Hematopoietic multipotent progenitor cell treated with erythropoietin and hydrocortisone succinate and interleukin-3 and kit ligand, for 4 days (in vitro differentiated cells): ENCODE results near the gene ZBTB7A.

Experiments
- DNase-seq: peaks from one replicate; pipeline ENCODE4 v3.0.0-alpha.2; 2015

The ZBTB7A gene

DNA sequence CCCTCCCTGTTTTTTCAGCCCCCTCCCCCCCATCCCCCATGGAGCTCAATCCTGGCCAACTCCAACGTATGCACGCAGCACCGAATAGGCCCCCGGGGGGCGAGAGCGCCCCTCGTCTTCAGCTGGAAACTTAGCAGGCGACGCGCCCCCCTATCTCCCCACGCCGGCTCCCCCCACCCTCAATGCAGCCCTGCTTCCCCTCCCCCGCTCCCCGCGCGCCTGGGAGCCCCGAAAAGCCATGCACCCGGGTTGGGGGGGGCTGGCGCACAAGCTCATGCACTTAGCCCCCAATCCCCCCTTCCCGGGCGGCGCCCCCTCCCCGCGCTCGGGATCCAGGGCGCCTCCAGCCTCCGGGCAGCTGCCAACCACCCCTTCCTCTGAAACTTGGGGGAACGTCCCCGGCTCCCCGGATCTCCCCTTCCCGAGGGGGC, 508 bp downstream of the ZBTB7A start:
- DNase-seq = no peak

DNA sequence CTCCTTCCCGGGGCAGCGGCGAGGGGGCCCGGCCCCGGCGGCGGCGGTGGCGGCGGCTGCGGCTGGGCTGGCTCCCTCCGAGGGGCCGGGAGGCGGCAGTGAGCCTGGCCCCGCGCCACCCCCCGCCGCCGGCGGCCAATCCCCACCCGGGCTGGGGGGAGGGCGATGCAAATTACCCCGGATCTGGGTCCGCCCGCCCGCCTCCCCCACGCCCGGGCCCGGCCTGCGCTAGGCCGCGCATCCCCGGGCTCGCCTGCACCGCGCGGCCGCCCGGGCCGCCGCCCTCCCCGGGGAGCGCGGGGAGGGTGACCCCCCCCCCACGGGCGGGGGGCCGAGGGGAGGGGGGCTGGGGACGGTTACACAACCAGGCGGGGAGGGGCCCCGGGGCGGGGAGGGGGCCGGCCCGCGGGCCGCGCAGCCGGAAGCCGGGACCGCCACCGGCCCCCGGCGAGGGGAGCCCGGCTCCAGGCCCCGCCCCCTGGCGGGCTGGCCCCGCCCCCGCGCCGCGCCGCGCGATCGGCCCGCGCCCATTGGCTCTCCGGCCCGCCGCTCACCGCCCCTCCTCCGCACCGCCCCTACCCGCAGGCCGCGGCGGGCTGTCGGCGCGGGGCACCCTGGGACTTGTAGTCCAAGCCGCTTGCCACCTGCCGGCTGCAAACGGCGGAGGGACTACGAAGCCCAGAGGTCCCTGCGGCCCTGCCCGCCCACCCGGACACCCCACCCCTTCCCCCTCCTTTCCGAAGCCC, 1.1 kb downstream of the ZBTB7A start:
- peak; percentile 99 for DNase-seq

DNA sequence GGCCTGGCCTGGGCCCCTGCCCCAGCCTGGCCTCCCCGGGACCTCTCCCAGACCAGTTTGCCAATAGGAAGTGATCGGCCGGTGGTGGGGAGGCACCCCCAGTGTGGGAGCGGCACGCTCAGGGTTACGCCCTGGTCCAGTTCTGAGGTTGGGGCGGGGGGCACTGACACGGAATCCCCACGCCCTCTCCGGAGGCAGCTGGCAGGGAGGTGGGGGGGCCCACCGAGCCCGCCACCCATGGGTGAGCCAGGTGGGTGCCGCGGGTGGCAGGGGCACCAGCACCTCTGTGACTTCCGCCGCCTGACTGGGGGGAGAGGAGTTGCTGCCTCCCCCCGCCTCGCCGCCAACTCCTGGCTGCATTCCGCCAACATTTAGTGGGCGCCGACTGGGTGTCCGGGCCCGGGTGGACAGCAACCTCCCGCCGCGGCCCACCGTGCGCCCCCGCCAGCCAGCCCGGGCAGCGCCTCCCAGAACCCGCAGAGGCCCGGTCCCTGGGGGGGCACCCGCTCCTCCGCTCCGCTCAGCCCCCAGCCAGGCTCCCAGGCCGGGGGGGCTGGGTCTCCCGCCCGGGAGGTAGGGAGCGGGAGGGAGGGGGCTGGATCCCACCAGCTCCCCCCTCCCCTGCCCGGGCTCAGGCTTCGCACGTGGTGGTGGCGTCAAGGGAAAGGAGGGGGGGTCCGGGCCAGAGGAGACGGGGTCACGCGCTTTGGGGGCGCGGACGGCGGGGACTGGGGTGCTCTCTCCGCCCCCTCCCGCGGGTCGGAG, 2.0 kb downstream of the ZBTB7A start:
- peak; percentile 76 for DNase-seq

DNA sequence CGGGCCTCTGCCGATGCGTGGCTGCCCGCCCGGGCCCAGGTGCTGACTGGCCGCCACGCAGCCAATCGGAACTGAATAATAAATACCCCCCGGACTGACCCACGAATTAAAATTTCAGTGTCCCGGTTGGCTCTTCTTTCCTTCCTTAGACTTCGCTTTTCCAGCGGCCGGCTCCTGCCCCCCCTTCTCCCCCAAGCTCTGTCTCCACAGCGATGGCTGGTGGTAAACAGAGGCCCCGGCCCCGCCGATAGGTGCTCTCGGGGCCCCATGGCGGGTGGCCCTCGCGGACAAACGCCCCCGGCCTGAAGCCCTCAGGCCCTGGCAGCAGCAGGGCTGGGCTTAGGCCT, 2.6 kb downstream of the ZBTB7A start:
- DNase-seq = no peak

DNA sequence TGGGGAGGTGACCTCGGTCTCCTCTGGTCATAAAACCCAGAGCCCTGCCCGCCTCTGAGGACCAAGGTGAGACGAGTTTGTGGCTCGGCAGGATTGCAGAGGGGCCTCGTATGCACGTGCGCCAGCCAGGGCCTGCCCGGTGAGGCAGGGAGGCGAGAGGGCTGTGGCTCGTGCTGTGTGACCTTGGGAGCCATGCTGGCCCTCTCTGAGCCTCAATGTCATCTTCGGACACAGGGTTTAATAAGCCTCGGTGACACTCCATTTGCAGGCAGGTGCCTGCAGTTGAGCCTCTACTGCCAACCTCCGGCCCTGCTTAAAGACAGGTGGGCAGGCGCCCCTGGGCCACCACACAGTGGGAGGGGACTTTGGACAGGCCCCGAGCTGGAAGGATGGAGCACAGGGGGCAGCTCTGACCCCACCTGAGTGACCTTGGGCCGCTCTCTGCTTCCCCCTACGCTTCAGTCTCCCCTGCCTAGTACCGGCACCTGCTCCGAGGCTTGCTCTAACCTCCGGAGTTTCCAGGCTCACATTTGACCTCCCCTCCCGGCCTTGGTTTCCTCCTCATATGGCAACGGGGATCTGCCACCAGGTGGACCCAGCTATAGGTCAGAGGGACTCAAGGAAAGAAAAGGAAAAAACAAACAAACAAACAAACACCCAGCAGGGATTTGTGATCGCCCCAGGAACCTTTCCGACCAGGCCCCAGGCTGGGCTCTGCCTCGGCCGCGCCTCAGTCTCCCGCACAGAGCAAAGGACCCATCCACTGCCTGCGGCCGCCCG, 3.1 kb downstream of the ZBTB7A start:
- DNase-seq = no peak

DNA sequence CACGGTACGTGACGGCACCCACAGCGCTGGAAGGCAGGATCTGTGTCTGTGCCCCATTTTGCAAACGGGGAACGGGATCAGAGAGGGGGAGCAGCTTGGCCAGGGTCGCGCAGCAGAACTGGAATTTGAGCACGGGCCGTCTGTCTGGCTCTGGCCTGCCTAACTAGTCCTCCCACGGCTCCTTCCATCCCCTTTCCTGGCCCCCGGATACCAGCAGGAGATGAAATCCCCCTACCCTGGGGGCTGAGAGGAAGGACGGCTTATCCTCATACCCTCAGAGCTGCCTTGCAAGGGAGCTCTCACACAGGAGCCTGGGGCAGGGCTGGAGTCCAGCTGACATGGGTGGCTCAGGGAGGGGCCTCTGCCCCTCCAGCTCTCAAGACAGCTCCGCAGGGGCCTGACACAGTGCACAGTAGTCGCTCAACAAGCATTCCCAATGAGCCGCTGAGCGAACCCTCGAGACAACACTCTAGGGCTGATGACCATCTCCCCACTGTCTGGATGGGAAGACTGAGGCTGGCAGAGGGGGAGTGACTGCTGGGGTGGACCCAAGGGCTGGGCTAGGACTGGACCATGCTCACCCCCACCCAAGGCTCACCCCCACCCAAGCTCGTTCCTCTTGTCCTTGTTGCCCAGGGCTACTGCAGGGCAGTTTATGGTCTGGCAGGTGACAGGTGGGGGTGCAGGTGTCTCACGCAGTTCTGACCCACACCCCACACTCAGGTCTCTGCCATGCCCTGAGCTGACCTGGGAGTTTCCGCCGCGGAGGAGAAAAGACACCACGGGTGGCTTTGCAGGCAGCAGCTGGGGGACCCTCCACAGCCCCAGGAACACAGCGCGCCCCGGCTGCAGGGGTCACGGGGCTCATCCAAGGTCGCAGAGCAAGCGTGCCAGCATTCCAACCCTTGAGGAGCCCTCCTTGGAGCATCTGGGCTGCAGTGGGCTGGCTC, 4.0 kb downstream of the ZBTB7A start:
- no peak for DNase-seq

DNA sequence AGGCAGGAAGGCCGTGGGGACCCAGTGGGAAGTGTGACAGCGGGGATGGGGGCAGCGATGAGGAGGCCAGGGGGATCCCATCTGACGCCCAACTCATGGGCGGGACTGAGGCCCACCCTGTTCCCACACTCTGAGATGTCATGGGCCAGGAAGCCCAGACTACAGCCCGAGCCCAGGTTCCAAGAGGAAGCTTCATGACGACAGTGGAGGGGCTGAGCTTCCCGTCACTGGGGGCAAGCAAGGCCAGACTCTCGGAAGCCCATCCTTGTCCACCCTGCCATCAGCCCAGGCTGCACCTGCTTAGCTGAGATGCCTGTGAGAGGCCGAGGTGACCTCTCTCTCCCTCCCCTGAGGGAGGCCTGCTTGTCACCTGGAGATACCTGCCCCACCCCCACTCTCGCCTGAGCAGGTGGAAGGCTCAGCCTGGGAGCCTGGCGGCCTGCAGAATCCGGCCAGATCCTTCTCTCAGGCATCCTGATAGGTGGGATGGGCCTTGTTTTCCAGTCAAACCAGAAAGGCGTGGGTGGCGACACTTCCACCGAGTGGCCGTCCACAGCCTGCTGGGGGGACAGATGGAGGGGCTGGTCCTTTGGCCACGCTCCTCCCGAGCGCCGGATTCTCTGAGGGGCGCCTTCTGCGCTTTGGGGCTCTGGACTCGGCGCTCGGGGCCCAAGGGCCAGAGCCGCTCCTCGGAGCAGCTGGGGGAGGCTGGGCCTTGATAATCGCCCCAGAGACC, 4.8 kb downstream of the ZBTB7A start:
- DNase-seq = no peak

DNA sequence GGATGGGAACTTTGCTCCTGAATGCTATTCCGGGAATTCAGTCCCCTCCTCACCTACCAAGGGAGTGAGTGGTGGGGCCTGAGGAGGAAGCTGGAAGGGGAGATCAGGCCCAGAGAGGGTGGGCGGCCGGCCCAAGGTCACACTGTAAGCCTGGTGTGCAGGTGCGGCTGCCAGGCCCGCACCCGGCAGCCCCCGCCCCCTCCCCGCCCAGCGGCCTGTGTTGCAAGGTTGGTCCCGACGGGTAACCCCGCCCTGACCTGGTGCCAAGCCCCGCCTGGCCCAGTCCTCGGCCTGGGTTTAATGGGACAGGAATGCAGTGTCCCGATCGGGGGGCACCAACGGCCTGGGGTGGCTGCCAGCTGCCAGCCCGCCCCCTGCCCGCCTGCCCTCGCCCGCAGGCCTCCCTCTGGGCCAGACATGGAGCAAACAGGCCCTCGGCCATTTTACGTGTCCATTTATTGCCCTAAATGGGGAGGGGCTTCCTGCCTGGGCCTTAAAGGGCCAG, 5.5 kb downstream of the ZBTB7A start:
- peak; percentile 56 for DNase-seq

DNA sequence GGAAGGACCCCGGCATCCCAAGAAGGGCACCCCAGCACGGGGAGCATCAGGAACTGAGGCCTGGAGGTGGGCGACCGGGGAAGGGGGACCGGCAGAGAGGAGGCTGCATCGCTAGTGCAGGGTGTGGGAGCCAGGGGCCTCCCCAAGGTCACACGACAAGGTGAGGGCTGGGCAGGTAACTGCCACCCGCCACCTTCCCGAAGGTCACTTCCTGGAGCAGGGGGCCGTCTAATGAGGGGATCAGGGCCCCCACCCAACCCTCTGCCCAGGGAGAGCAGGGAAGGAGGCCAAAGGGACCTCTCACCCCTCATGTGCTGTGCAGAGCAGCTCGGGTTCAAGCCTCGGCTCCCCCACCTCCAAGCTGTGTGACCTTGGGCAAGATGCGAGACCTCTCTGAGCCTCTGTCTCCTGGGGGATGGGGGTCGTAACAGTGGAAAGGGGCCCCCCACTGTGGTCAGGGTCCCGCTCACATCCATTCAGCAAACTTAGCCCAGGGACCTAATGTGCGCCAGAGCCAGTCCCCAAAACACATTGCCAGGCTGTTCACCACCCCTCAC, 6.0 kb downstream of the ZBTB7A start:
- DNase-seq = no peak

DNA sequence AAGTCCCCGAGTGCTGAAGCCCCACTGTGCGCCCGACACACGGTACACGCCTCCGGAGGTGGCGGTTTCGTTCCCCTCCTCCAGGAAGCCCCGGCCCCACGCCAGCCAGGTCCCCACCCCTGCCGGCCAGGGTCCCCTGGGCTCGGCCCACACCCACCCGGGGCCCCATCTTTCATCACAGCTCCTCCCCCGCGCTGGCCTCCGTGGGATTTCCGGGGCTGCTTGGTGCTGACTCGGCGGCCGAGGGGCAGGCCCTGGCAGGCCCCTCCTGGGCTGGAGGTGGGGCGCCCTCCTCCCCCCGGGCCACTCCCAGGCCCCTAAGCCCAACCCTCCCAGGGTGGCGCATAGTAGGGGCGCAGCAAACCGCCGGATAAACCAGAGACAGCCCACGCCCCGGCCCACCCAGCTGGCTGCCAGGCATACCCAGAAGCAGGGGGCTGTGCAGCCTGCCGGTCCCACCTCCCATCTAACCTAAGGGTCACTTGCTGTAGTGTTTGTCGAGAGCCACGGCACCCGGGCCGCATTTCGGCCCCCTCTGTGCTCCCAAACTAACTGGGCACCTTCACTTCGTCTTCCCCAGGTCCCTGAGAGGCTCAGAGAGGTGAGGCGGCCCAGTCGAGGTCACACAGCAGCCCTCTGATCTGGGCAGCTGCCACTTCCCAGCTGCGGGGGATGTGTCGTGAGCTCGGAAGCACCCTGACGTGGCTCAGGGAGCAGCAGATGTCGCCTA, 6.6 kb downstream of the ZBTB7A start:
- DNase-seq = no peak

DNA sequence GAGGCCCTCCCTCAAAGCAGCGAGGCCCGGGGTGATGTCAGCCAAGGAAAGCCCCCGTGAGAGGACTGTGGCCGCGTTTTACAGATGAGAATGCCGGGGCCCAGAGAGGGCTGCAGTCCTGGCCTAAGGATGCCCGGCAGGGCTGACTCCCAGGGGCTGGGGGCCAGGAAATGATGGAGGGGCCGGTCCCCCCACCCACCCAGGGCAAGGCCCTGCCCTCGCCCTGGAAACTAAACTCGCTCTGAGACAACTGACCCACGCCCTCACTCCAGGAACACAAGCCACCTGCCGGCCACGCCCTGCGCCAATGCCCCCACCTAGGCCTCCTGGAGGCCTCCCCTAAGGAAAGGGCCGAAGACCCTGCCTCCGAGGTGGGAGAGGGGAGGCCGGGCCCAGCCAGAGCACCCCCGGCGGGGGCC, 7.2 kb downstream of the ZBTB7A start:
- DNase-seq = no peak

DNA sequence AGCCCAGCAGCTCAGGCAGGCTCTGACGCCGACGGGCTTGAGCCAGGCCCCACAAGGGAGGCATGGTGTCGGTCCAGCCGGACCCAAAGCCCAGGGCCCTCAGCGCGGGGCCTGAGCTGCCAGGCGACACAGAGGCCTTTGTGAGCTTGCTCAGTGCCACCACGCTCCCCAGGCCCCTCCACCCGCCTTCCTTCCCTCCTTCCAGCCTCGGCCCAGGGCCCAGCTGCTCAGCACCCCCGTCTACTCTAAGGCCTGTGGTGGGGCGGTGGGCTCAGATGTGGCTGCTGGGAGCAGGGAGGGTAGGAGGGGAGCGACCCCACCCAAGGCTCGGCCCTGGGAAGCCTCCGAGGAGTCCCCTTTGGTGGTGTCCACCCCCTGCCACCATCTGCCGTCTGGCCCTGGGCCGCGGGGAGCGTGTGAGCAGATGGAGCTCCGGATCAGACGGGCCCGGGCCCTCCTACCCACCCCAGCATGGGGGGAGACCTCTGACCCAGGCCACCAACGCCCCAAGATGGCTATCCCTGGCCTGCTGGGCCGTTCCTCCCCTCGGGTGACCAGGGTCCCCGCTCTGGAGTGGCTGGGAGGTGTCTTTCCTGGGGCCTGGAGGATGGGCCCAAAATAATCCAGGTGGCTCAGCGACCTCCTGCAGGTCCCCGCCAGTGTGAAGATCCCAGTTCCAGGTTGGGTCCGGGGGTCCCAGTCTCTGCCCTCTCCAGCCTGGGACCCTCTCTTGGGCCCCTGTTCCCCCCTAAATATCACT, 7.8 kb downstream of the ZBTB7A start:
- DNase-seq = no peak

DNA sequence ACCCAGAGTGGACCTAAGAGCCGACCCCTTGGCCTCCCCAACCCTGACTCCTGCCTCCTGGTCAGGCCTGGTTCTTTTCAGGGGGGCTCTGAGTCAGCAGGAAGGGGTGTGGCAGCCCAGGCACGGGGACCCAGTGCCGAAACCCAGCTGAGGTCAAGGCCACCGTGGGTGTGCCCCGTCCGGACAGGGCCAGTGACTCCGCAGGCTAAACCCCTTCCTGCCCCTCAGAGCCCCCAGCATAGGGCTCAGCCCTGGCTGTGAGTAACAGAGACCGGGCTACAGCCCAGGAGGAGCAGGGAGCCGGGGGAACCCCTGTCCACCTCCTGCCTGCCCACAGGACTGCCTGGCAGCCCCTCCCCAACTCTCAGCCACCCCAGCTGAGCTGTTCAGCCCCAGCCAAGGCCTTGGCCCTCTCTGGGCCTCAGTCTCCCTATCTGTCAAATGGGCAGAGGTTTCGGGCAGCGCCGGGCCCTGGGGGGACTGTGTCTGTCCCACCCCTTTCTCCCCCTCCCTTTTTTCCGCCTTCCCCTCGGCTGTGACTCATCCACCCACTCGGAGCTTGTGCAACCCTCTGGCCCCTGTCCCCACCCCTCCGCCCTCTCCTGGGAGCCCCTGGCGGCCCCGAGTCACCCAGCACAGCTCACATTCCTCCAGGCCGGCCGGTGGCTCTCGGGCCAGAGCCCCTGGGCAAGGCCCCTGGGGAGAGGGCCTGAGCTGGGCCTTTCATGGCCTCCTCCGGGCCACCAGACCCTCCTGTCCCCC, 8.6 kb downstream of the ZBTB7A start:
- peak; percentile 83 for DNase-seq

DNA sequence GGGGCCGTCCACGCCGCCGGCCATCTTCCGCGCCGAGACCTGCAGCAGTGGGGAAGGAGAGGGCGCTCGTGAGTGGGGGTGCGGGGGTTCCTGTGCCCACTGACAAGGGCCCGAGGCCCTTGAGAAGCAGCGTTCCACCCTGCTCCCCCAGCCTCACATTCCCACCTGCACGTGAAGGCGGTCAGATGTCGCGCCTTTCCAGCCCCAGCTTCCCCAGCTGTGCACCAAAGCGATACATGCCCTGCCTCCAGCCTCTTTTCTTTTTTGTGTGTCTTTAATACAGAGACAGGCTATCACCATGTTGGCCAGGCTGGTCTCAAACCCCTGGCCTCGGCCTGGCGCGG, 11.5 kb downstream of the ZBTB7A start:
- DNase-seq = no peak

DNA sequence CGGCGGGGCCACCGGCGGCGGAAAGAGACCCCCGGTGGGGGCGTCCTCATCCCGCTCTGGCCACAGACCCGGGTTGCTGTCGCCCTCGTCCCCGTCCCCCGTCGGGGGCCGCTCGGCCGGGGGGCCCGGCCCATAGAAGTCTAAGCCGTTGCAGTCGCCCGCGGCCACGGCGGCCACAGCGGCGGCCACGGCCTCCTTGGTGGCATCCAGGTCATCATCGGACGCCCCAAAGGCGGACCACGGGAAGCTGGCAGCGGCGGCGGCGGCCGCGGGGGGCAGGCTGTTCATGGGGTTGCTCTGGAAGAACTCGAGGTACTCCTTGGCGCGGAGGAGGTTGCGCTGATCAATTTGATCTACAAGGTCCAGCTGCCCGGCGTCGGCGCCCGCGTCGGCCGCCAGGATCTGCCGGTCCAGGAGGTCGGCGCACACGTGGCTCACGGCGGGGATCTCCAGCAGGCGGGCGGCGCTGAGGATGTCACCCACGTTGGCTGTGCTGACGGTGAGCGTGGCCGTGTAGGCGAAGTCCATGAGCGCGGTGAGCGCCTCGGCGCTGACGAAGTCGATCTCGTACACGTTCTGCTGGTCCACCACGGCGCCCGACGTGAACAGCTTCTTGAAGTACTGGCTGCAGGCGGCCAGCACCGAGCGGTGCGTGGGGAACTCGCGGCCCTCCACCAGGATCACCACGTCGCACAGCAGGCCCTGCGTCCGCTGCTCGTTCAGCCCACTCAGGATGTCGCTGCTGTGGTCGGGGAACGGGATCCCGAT, 12.1 kb downstream of the ZBTB7A start:
- no peak for DNase-seq

DNA sequence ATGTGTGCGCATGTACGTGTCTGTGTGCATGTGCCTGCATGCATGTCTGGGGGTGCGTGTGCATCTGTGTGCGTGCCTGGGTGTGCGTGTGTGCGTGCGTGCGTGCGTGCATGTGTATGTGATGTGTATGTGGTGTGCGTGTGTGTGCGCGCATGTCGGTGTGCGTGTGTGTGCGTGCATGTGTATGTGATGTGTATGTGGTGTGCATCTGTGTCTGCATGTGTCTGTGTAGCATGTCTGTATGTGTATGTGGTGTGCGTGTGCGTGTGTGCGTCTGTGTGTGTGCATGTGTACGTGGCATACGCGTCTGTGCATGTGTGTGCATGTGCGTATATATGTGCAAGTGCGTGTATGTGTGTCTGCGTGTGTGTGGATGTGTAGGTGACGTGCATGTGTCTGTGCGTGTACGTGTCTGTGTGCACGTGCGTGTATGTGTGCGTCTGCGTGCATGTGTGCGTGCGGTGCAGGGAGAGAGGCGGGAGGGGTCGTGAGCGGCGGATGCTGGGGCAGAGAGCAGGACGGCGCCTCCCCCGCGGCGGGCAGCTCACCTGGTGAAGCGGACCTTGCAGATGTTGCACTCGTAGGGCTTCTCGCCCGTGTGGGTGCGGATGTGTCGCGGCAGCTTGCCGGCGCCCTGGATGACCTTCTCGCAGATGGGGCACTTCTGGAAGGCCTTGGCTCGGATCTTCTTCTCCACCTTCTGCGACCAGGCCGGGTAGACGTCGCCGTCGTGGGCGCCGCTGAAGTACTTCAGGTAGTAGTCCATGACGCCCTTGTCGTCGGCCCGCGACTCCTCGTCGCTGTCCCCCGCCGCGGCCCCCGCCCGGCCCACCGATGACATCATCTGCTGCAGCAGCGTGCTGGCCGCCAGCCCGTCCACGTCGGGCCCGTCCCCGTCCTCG, 13.0 kb downstream of the ZBTB7A start:
- DNase-seq = no peak

DNA sequence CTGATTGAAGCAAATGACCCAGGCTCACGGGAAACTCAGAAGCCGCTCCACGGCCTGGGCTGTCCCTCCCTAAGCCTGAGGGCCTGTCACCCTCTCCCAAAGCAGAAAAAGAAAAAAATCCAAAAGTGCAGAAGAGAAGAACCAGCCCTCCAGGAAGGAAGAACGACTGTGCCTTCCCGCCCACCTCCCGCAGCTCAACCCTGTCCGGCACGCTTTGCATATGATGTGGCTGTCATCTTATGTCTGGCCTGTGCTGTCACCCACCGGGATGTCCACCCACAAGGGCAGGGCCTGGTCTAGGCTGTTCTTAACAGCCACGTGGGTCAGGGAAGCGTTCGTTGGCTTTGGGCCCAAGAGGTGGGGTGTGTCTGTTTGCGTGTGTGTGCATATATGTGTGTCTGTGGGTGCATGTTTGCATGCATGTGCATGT, 13.7 kb downstream of the ZBTB7A start:
- DNase-seq = peak; percentile 44
